HEK293 (cell line): Measurements from ENCODE around the gene ANKH.

ENCODE experiments used
- CTCF ChIA-PET: fragments of 350-600 bp; formaldehyde crosslinking; extraction: SDS; loops from one replicate; lab custom pipeline; 2021; ENCODE audit warnings: antibody characterized with exemption; lab: Yijun Ruan, JAX
- POLR2A ChIA-PET: fragments of 300-600 bp; formaldehyde crosslinking; extraction: SDS; loops from one replicate; lab custom pipeline; 2020; ENCODE audit warnings: antibody characterized with exemption, inconsistent platforms; lab: Yijun Ruan, JAX
- H3K27ac ChIP-seq: fragments of 200-500 bp; sonication (Bioruptor generic); 2 replicates; pipeline ENCODE4 v1.5.1; 2014; ENCODE audit warnings: low read depth, low read length, control low read depth, inconsistent platforms; ENCODE audit errors: extremely low read depth
- H3K36me3 ChIP-seq, 2 experiments: fragments of 200-500 bp in 1 of 2; sonication (Bioruptor generic) in 1 of 2; 1 replicate in 1 of 2; 2 replicates in 1 of 2; pipeline ENCODE4 v1.5.1; 2014 to 2017; ENCODE audit warnings: inconsistent platforms in 2 of 2, low read length in 2 of 2; ENCODE audit not compliant: control insufficient read depth in 2 of 2, insufficient read depth in 1 of 2
- H3K4me1 ChIP-seq: fragments of 200-500 bp; sonication (Bioruptor generic); 2 replicates; pipeline ENCODE4 v1.5.1; 2014; ENCODE audit warnings: mild to moderate bottlenecking, low read length, inconsistent platforms; ENCODE audit not compliant: control insufficient read depth, insufficient read depth
- H3K4me3 ChIP-seq: 2 replicates; pipeline ENCODE4 v1.5.1; 2011; ENCODE audit warnings: low read depth, mild to moderate bottlenecking, control low read depth, low read length, moderate library complexity
- H3K9me3 ChIP-seq: fragments of 200-500 bp; sonication (Bioruptor generic); 2 replicates; pipeline ENCODE4 v1.5.1; 2014; ENCODE audit warnings: low read depth, low read length, inconsistent platforms; ENCODE audit not compliant: control insufficient read depth, insufficient read depth
- HOXC10 ChIP-seq: sonication (generic); formaldehyde crosslinking; IDR thresholded peaks from 2 replicates; pipeline ENCODE4 v1.8.1; 2023; ENCODE audit warnings: mild to moderate bottlenecking, missing genetic modification reagents
- KLF9 ChIP-seq: fragments of 450-650 bp; formaldehyde crosslinking; IDR thresholded peaks from 2 replicates; pipeline ENCODE4 v1.5.1; 2016; ENCODE audit warnings: missing biosample characterization, missing genetic modification characterization, low read depth
- MYNN ChIP-seq: fragments of 450-650 bp; formaldehyde crosslinking; IDR thresholded peaks from 2 replicates; pipeline ENCODE4 v1.5.1; 2016; ENCODE audit warnings: missing biosample characterization, missing genetic modification characterization, borderline replicate concordance
- PRDM10 ChIP-seq: fragments of 450-650 bp; formaldehyde crosslinking; IDR thresholded peaks from 2 replicates; pipeline ENCODE4 v1.5.1; 2016; ENCODE audit warnings: missing biosample characterization, missing genetic modification characterization
- SCRT1 ChIP-seq: fragments of 450-650 bp; formaldehyde crosslinking; IDR thresholded peaks from 2 replicates; pipeline ENCODE4 v1.5.1; 2016; ENCODE audit warnings: missing biosample characterization, missing genetic modification characterization, borderline replicate concordance
- SCRT2 ChIP-seq: fragments of 450-650 bp; formaldehyde crosslinking; IDR thresholded peaks from 2 replicates; pipeline ENCODE4 v1.5.1; 2016; ENCODE audit warnings: missing biosample characterization, missing genetic modification characterization
- SP3 ChIP-seq: fragments of 450-650 bp; formaldehyde crosslinking; IDR thresholded peaks from 2 replicates; pipeline ENCODE4 v1.5.1; 2016; ENCODE audit warnings: missing biosample characterization, missing genetic modification characterization
- ZBTB17 ChIP-seq: fragments of 450-650 bp; formaldehyde crosslinking; IDR thresholded peaks from 2 replicates; pipeline ENCODE4 v1.5.1; 2016; ENCODE audit warnings: missing biosample characterization, missing genetic modification characterization
- ZFP41 ChIP-seq: fragments of 450-650 bp; formaldehyde crosslinking; IDR thresholded peaks from 2 replicates; pipeline ENCODE4 v1.5.1; 2016; ENCODE audit warnings: missing biosample characterization, missing genetic modification characterization, borderline replicate concordance
- ZNF121 ChIP-seq: fragments of 450-650 bp; formaldehyde crosslinking; IDR thresholded peaks from 2 replicates; pipeline ENCODE4 v1.5.1; 2016; ENCODE audit warnings: missing biosample characterization, missing genetic modification characterization
- ZNF214 ChIP-seq: fragments of 450-650 bp; formaldehyde crosslinking; IDR thresholded peaks from 2 replicates; pipeline ENCODE4 v1.5.1; 2017; ENCODE audit warnings: missing biosample characterization, mild to moderate bottlenecking, missing genetic modification characterization, borderline replicate concordance
- ZNF223 ChIP-seq: fragments of 450-650 bp; formaldehyde crosslinking; IDR thresholded peaks from 2 replicates; pipeline ENCODE4 v1.5.1; 2016; ENCODE audit warnings: missing biosample characterization, missing genetic modification characterization
- ZNF26 ChIP-seq: fragments of 450-650 bp; formaldehyde crosslinking; IDR thresholded peaks from 2 replicates; pipeline ENCODE4 v1.5.1; 2016; ENCODE audit warnings: missing biosample characterization, missing genetic modification characterization
- ZNF311 ChIP-seq: fragments of 450-650 bp; formaldehyde crosslinking; IDR thresholded peaks from 2 replicates; pipeline ENCODE4 v1.5.1; 2017; ENCODE audit warnings: missing biosample characterization, missing genetic modification characterization, borderline replicate concordance
- ZNF366 ChIP-seq: fragments of 450-650 bp; formaldehyde crosslinking; conservative IDR thresholded peaks from 2 replicates; pipeline ENCODE4 v1.5.1; 2016; ENCODE audit warnings: missing biosample characterization, missing genetic modification characterization
- ZNF404 ChIP-seq: fragments of 450-650 bp; formaldehyde crosslinking; IDR thresholded peaks from 2 replicates; pipeline ENCODE4 v1.5.1; 2017; ENCODE audit warnings: missing biosample characterization, missing genetic modification characterization
- ZNF529 ChIP-seq: fragments of 450-650 bp; formaldehyde crosslinking; IDR thresholded peaks from 2 replicates; pipeline ENCODE4 v1.5.1; 2017; ENCODE audit warnings: missing genetic modification characterization, missing biosample characterization; ENCODE audit not compliant: insufficient replicate concordance
- ZNF530 ChIP-seq: fragments of 450-650 bp; formaldehyde crosslinking; IDR thresholded peaks from 2 replicates; pipeline ENCODE4 v1.5.1; 2016; ENCODE audit warnings: low read depth, missing biosample characterization, missing genetic modification characterization
- ZNF558 ChIP-seq: fragments of 450-650 bp; formaldehyde crosslinking; IDR thresholded peaks from 2 replicates; pipeline ENCODE4 v1.5.1; 2016; ENCODE audit warnings: missing biosample characterization, missing genetic modification characterization
- ZNF561 ChIP-seq: fragments of 450-650 bp; IDR thresholded peaks from 2 replicates; pipeline ENCODE4 v1.5.1; 2018; ENCODE audit warnings: missing biosample characterization, missing genetic modification characterization, borderline replicate concordance
- ZNF654 ChIP-seq: fragments of 450-650 bp; formaldehyde crosslinking; IDR thresholded peaks from 2 replicates; pipeline ENCODE4 v1.5.1; 2016; ENCODE audit warnings: low read depth, missing biosample characterization, missing genetic modification characterization
- ZNF76 ChIP-seq: fragments of 450-650 bp; formaldehyde crosslinking; IDR thresholded peaks from 2 replicates; pipeline ENCODE4; 2016; ENCODE audit warnings: low read depth, missing biosample characterization, missing genetic modification characterization, borderline replicate concordance
- ZNF777 ChIP-seq: fragments of 450-650 bp; formaldehyde crosslinking; IDR thresholded peaks from 2 replicates; pipeline ENCODE4 v1.5.1; 2017; ENCODE audit warnings: missing biosample characterization, missing genetic modification characterization, borderline replicate concordance
- TF ChIP-seq, protein P1 (sequence below): fragments of 450-650 bp; formaldehyde crosslinking; IDR thresholded peaks from 2 replicates; pipeline ENCODE4 v1.5.1; 2016; ENCODE audit warnings: missing biosample characterization, missing genetic modification characterization

ANKH gene

DNA sequence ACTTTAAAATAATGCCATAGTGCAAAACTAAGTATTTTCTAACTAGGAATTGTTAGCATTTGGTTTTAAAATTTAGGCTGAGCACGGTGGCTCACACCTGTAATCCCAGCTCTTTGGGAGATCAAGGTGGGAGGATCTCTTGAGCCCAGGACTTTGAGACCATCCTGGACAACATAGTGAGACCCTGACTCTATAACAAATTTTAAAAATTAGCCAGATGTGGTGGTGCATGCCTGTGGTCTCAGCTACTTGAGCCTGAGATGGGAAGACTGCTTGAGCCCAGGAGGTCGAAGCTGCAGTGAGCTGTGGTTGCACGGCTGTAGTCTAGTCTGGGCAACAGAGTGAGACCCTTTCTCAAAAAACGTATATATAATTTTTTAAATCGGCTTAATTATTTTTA, 202.2 kb downstream of the ANKH start:
- POLR2A ChIA-PET = no interaction called here
- H3K4me1 ChIP-seq = peaks cover 16% of the 10 kb centered on the region

GRCh38 chr5:14668181-14668591, 203.4 kb downstream of the ANKH start:
- POLR2A ChIA-PET = no interaction called here

More for the DNA sequence above, 202.2 kb downstream of the ANKH start:
- no peak overlapping the region for H3K27ac ChIP-seq
- H3K9me3 ChIP-seq = no peaks in the 10 kb centered on the region
- no peak overlapping the region for H3K4me3 ChIP-seq
- CTCF ChIA-PET = no interaction called here
- TF ChIP-seq ZNF121 (tag by site-specific recombination) = peak; percentile 97
- TF ChIP-seq SCRT2 (tag by site-specific recombination) = no peak
- H3K36me3 ChIP-seq = peaks cover 2 to 10% of the 10 kb centered on the region in 2 experiments; a peak in 2 of 3 replicates

DNA sequence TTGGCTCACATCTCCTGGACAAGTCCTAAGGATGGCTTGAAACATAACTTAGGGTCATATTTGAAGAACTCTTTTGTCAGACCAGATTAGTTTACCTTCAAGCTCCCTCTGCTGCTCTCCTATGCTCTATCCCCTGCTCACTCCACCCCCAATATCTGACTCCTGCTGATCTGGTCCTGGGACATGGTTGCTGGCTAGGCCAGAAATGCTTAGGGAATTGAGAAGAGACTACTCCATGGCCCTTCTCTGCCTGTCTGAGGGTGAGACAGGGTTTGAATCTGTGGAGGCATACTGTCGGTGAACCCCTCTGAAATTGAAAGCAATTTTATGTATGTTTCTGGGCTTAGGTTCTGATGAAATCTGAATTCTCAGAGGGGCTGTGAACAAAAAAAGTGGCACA, 203.8 kb downstream of the ANKH start:
- CTCF ChIA-PET = interaction anchor here (0.5 to 2.5 kb wide), 6 partner anchors 19 to 1040 kb away, joined by 3 to 8 read pairs (median 4); no protein-coding TSS in a partner anchor

More at GRCh38 chr5:14668181-14668591, 203.4 kb downstream of the ANKH start:
- Histone ChIP-seq H3K9me3 (no peaks in the 10 kb centered on the region), H3K4me3 (no peak overlapping the region), H3K27ac (no peak overlapping the region), H3K4me1 (peaks cover 18% of the 10 kb centered on the region), H3K36me3 (peaks cover 0 to 5% of the 10 kb centered on the region in 2 experiments; a peak in 1 of 3 replicates)
- TF ChIP-seq PRDM10 (peak; percentile 18; the same call in 1 of the 2 replicates), ZNF530 (tag by site-specific recombination) (no peak)
- CTCF ChIA-PET = interaction anchor here (0.5 to 2.5 kb wide), 4 partner anchors 9 to 379 kb away, joined by 3 to 8 read pairs (median 4); no protein-coding TSS in a partner anchor

DNA sequence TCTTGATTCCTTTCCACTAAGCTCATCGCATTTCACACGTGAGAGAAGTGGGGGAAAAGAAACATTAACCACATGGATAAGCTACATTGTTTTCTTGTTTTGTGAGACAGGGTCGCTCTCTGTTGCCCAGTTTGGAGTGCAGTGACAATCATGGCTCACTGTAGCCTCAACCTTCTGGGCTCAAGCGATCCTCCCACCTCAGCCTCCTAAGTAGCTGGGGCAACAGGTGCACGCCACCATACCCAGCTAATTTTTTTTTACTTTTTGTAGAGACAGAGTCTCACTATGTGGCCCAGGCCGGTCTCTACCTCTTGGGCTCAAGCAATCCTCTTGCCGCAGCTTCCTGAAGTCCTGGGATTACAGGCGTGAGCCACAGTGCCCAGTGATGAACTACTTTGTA, 204.3 kb downstream of the ANKH start:
- CTCF ChIA-PET = interaction anchor here (0.6 to 2.5 kb wide), 7 partner anchors 18 to 1041 kb away, joined by 3 to 8 read pairs (median 4); no protein-coding TSS in a partner anchor
- H3K27ac ChIP-seq = no peak overlapping the region
- H3K36me3 ChIP-seq = peaks cover 0 to 5% of the 10 kb centered on the region in 2 experiments; a peak in 1 of 3 replicates
- POLR2A ChIA-PET = no interaction called here
- no peak overlapping the region for H3K4me3 ChIP-seq
- H3K4me1 ChIP-seq = peaks cover 18% of the 10 kb centered on the region
- H3K9me3 ChIP-seq = no peaks in the 10 kb centered on the region
- TF ChIP-seq ZNF561 (no peak), ZFP41 (tag by site-specific recombination) (no peak), ZNF558 (tag by site-specific recombination) (no peak), ZNF777 (tag by site-specific recombination) (no peak), ZNF223 (tag by site-specific recombination) (no peak), ZNF121 (tag by site-specific recombination) (peak; percentile 63), ZNF76 (tag by site-specific recombination) (no peak), SCRT2 (tag by site-specific recombination) (peak; percentile 96), ZNF26 (tag by site-specific recombination) (no peak), SCRT1 (tag by site-specific recombination) (peak; percentile 80)
- TF ChIP-seq, protein P1, sequence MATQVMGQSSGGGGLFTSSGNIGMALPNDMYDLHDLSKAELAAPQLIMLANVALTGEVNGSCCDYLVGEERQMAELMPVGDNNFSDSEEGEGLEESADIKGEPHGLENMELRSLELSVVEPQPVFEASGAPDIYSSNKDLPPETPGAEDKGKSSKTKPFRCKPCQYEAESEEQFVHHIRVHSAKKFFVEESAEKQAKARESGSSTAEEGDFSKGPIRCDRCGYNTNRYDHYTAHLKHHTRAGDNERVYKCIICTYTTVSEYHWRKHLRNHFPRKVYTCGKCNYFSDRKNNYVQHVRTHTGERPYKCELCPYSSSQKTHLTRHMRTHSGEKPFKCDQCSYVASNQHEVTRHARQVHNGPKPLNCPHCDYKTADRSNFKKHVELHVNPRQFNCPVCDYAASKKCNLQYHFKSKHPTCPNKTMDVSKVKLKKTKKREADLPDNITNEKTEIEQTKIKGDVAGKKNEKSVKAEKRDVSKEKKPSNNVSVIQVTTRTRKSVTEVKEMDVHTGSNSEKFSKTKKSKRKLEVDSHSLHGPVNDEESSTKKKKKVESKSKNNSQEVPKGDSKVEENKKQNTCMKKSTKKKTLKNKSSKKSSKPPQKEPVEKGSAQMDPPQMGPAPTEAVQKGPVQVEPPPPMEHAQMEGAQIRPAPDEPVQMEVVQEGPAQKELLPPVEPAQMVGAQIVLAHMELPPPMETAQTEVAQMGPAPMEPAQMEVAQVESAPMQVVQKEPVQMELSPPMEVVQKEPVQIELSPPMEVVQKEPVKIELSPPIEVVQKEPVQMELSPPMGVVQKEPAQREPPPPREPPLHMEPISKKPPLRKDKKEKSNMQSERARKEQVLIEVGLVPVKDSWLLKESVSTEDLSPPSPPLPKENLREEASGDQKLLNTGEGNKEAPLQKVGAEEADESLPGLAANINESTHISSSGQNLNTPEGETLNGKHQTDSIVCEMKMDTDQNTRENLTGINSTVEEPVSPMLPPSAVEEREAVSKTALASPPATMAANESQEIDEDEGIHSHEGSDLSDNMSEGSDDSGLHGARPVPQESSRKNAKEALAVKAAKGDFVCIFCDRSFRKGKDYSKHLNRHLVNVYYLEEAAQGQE (tag by site-specific recombination) = no peak

More for the DNA sequence above, 203.8 kb downstream of the ANKH start:
- TF ChIP-seq ZNF311 (tag by site-specific recombination) (no peak), KLF9 (no peak), ZNF366 (tag by site-specific recombination) (0 out of 2 replicates have a peak, but pooled peaks have one; percentile 1), ZBTB17 (tag by site-specific recombination) (0 out of 2 replicates have a peak, but pooled peaks have one; percentile 59), SCRT1 (tag by site-specific recombination) (no peak), SP3 (no peak), HOXC10 (no peak), ZNF529 (tag by site-specific recombination) (no peak), ZNF214 (tag by site-specific recombination) (no peak), MYNN (tag by site-specific recombination) (no peak), ZNF654 (no peak), ZNF404 (tag by site-specific recombination) (no peak)
- POLR2A ChIA-PET = no interaction called here
- H3K9me3 ChIP-seq = no peaks in the 10 kb centered on the region
- no peak overlapping the region for H3K27ac ChIP-seq
- H3K4me1 ChIP-seq = peaks cover 18% of the 10 kb centered on the region
- no peak overlapping the region for H3K4me3 ChIP-seq
- peaks cover 0 to 5% of the 10 kb centered on the region in 2 experiments; a peak in 1 of 3 replicates for H3K36me3 ChIP-seq
